Liver (tissue), 9 donors: Measurements from ENCODE around the gene ACTL7B. TPM values are rescaled to one million over a fixed set of nuclear protein-coding genes. Genes with fewer than 3 reads are reported as not detected.

ENCODE experiments used
- DNase-seq: peaks from one replicate; pipeline ENCODE4 v3.0.0-alpha.2; 2017; ENCODE audit warnings: low spot score
- H3K27ac ChIP-seq, 2 donors: one replicate each; pipeline ENCODE4 v1.7.0; 2013; ENCODE audit warnings: inconsistent platforms in 2 of 2, low read length in 2 of 2, control low read depth in 1 of 2, low read depth in 1 of 2, mild to moderate bottlenecking in 1 of 2
- H3K27me3 ChIP-seq, 4 donors: one replicate each; pipeline versions ENCODE4 v1.6.1 to v1.7.0; 2013; ENCODE audit warnings: low read length in 3 of 4, inconsistent platforms in 1 of 4, mild to moderate bottlenecking in 1 of 4, moderate library complexity in 1 of 4; ENCODE audit not compliant: control insufficient read depth in 4 of 4, insufficient read depth in 4 of 4
- H3K36me3 ChIP-seq, 4 donors: one replicate each; pipeline versions ENCODE4 v1.6.1 to v1.7.0; 2013; ENCODE audit warnings: low read length in 3 of 4, mild to moderate bottlenecking in 3 of 4, low read depth in 1 of 4, moderate library complexity in 1 of 4; ENCODE audit not compliant: control insufficient read depth in 4 of 4, insufficient read depth in 3 of 4
- H3K4me1 ChIP-seq, 4 donors: one replicate each; pipeline versions ENCODE4 v1.6.1 to v1.7.0; 2013; ENCODE audit warnings: low read length in 3 of 4, mild to moderate bottlenecking in 3 of 4, moderate library complexity in 1 of 4; ENCODE audit not compliant: control insufficient read depth in 4 of 4, insufficient read depth in 4 of 4
- H3K4me3 ChIP-seq, 3 donors: one replicate each; pipeline versions ENCODE4 v1.6.1 to v1.7.0; 2013; ENCODE audit warnings: low read length in 3 of 3, control low read depth in 1 of 3, low read depth in 1 of 3, mild to moderate bottlenecking in 1 of 3
- H3K9ac ChIP-seq, 2 donors: one replicate each; pipeline ENCODE4 v1.7.0; 2013; ENCODE audit warnings: low read length in 2 of 2, mild to moderate bottlenecking in 2 of 2, moderate library complexity in 2 of 2, control low read depth in 1 of 2, low read depth in 1 of 2
- H3K9me3 ChIP-seq, 4 donors: one replicate each; pipeline versions ENCODE4 v1.6.1 to v1.7.0; 2013; ENCODE audit warnings: low read length in 3 of 4; ENCODE audit not compliant: control insufficient read depth in 4 of 4
- EGR1 ChIP-seq, 2 donors: IDR thresholded peaks; 2 replicates each; pipeline ENCODE4 v1.6.1; 2016 to 2018; ENCODE audit warnings: antibody characterized with exemption in 2 of 2, low read depth in 2 of 2
- FOXA2 ChIP-seq: IDR thresholded peaks from 2 replicates; pipeline ENCODE4 v1.6.1; 2016; ENCODE audit warnings: antibody characterized with exemption
- GABPA ChIP-seq, 2 donors: IDR thresholded peaks in 1 of 2; conservative IDR thresholded peaks in 1 of 2; 2 replicates each; pipeline ENCODE4 v1.6.1; 2016; ENCODE audit warnings: antibody characterized with exemption in 2 of 2, mild to moderate bottlenecking in 1 of 2, moderate library complexity in 1 of 2
- HNF4A ChIP-seq, 2 donors: conservative IDR thresholded peaks; 2 replicates each; pipeline ENCODE4 v1.6.1; 2016; ENCODE audit warnings: antibody characterized with exemption in 2 of 2, mild to moderate bottlenecking in 2 of 2
- HNF4G ChIP-seq: IDR thresholded peaks from 2 replicates; pipeline ENCODE4 v1.6.1; 2016; ENCODE audit warnings: antibody characterized with exemption
- JUND ChIP-seq, 2 donors: IDR thresholded peaks; 2 replicates each; pipeline ENCODE4 v1.6.1; 2016; ENCODE audit warnings: antibody characterized with exemption in 2 of 2
- RAD21 ChIP-seq, 2 donors: IDR thresholded peaks; 2 replicates each; pipeline ENCODE4 v1.6.1; 2016; ENCODE audit warnings: antibody characterized with exemption in 2 of 2, mild to moderate bottlenecking in 2 of 2
- RXRA ChIP-seq, 2 donors: IDR thresholded peaks; 2 replicates each; pipeline ENCODE4 v1.6.1; 2017 to 2018; ENCODE audit warnings: antibody characterized with exemption in 2 of 2, mild to moderate bottlenecking in 1 of 2
- SP1 ChIP-seq: IDR thresholded peaks from 2 replicates; pipeline ENCODE4 v1.6.1; 2018; ENCODE audit warnings: antibody characterized with exemption, mild to moderate bottlenecking
- YY1 ChIP-seq: IDR thresholded peaks from 2 replicates; pipeline ENCODE4 v1.6.1; 2016; ENCODE audit warnings: antibody characterized with exemption, mild to moderate bottlenecking
- WGBS: extraction: QIAGEN DNeasy Blood & Tissue Kit; methylation state at CpG from one replicate; pipeline ENCODE4 v1.1.7; 2013; 5-methylcytosine and 5-hydroxymethylcytosine counted together
- polyA plus RNA-seq, 2 donors: library from polyadenylated mRNA; stranded (reverse) in 1 of 2; unstranded in 1 of 2; fragments of 200-250 nt in 1 of 2; fragments of >200 nt in 1 of 2; fragmentation: Nextera tagmentation in 1 of 2; extraction: Ambion mirVana in 1 of 2; gene quantifications; one replicate each; pipeline versions ENCODE4 v1.2.1 to v1.2.3, GENCODE V29; 2013 to 2015
- total RNA-seq, 2 donors: library from RNA; depleted of rRNA; stranded (reverse); fragments of >200 nt; gene quantifications; one replicate each; pipeline ENCODE4 v1.2.3, GENCODE V29; 2014
- TF ChIP-seq, protein P1 (sequence below): IDR thresholded peaks from 2 replicates; pipeline ENCODE4 v1.6.1; 2016; ENCODE audit warnings: antibody characterized with exemption
- TF ChIP-seq, protein P2 (sequence below): IDR thresholded peaks from 2 replicates; pipeline ENCODE4 v1.6.1; 2016; ENCODE audit warnings: antibody characterized with exemption
- TF ChIP-seq, protein P3 (sequence below): IDR thresholded peaks from 2 replicates; pipeline ENCODE4 v1.6.1; 2016; ENCODE audit warnings: antibody characterized with exemption
- TF ChIP-seq, protein P4 (sequence below): IDR thresholded peaks from 2 replicates; pipeline ENCODE4 v1.6.1; 2016; ENCODE audit warnings: antibody characterized with exemption, mild to moderate bottlenecking
- donor health status: healthy.
- donor health status: healthy.
- donor health status: healthy.
- donor health status: healthy.
- donor health status: healthy.

Gene ACTL7B
- total and polyA plus RNA-seq, 4 donors, result 0.09 TPM; not detected in 3

DNA sequence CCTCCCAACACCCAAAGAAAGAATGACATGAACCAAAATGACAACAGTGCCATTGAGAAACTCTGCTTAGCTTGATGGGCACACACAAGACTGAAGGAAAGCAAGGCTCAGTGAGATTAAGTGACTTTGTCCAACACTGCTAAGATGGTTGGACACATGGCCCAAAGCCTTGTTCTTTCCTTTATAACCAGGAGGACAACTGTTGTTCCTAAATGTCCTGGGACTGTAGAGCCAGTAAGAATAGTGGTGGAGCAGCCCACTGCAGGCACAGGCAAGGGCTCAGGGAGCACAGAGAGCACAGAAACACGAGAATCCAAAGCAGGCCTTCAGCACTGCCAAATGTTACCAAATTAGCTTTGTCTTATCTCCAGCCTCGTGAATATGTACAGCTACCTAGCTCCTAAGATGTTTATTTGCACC, 10.2 kb upstream of the ACTL7B start (continued):
- TF ChIP-seq, protein P1, sequence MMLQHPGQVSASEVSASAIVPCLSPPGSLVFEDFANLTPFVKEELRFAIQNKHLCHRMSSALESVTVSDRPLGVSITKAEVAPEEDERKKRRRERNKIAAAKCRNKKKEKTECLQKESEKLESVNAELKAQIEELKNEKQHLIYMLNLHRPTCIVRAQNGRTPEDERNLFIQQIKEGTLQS, result no peak
- no peak for TF ChIP-seq FOXA2
- TF ChIP-seq, protein P2, sequence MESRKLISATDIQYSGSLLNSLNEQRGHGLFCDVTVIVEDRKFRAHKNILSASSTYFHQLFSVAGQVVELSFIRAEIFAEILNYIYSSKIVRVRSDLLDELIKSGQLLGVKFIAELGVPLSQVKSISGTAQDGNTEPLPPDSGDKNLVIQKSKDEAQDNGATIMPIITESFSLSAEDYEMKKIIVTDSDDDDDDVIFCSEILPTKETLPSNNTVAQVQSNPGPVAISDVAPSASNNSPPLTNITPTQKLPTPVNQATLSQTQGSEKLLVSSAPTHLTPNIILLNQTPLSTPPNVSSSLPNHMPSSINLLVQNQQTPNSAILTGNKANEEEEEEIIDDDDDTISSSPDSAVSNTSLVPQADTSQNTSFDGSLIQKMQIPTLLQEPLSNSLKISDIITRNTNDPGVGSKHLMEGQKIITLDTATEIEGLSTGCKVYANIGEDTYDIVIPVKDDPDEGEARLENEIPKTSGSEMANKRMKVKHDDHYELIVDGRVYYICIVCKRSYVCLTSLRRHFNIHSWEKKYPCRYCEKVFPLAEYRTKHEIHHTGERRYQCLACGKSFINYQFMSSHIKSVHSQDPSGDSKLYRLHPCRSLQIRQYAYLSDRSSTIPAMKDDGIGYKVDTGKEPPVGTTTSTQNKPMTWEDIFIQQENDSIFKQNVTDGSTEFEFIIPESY, result no peak
- TF ChIP-seq RAD21 (IDR thresholded peaks at IDR 0.05), result no peak

DNA sequence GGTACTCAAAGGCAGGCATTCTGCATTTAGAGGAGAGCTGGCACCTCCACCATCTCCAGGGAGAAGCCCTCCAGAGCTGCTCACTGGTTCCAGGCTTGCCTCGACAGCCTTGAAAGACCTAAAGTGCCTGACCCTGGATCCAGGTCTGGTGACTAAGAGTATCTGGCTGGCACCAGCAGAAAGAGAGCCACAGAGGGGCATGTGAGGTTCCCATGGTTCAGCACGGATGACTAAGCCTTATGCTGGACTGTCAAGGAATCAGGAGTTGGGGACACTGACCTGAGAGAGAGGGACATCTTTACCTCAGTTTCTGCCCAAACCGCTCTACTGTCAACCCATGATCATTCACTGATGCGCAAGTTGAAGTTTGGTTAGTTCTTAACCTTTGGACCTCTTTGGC, 9.3 kb upstream of the ACTL7B start:
- Histone ChIP-seq H3K27me3 (no peaks in the 10 kb centered on the region), H3K9me3 (no peaks in the 10 kb centered on the region), H3K36me3 (peaks cover 0 to 2% (median 0%) of the 10 kb centered on the region in 4 donors), H3K9ac (no peak overlapping the region), H3K27ac (no peak overlapping the region), H3K4me1 (peaks cover 4 to 19% (median 11%) of the 10 kb centered on the region in 4 donors), H3K4me3 (no peak overlapping the region)
- TF ChIP-seq FOXA2 (no peak), SP1 (no peak), RXRA (IDR thresholded peaks at IDR 0.05) (no peak), HNF4A (conservative IDR thresholded peaks at IDR 0.05) (no peak), HNF4G (no peak), YY1 (no peak), EGR1 (IDR thresholded peaks at IDR 0.05; ENCODE audit: low read depth in 2 of 2) (no peak), GABPA (IDR thresholded peaks at IDR 0.05 in 1 of 2, conservative IDR thresholded peaks at IDR 0.05 in 1 of 2) (no peak), JUND (IDR thresholded peaks at IDR 0.05) (no peak)
- TF ChIP-seq, protein P1, result no peak
- TF ChIP-seq, protein P3, sequence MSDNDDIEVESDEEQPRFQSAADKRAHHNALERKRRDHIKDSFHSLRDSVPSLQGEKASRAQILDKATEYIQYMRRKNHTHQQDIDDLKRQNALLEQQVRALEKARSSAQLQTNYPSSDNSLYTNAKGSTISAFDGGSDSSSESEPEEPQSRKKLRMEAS, result no peak
- TF ChIP-seq, protein P2, result no peak
- TF ChIP-seq, protein P4, sequence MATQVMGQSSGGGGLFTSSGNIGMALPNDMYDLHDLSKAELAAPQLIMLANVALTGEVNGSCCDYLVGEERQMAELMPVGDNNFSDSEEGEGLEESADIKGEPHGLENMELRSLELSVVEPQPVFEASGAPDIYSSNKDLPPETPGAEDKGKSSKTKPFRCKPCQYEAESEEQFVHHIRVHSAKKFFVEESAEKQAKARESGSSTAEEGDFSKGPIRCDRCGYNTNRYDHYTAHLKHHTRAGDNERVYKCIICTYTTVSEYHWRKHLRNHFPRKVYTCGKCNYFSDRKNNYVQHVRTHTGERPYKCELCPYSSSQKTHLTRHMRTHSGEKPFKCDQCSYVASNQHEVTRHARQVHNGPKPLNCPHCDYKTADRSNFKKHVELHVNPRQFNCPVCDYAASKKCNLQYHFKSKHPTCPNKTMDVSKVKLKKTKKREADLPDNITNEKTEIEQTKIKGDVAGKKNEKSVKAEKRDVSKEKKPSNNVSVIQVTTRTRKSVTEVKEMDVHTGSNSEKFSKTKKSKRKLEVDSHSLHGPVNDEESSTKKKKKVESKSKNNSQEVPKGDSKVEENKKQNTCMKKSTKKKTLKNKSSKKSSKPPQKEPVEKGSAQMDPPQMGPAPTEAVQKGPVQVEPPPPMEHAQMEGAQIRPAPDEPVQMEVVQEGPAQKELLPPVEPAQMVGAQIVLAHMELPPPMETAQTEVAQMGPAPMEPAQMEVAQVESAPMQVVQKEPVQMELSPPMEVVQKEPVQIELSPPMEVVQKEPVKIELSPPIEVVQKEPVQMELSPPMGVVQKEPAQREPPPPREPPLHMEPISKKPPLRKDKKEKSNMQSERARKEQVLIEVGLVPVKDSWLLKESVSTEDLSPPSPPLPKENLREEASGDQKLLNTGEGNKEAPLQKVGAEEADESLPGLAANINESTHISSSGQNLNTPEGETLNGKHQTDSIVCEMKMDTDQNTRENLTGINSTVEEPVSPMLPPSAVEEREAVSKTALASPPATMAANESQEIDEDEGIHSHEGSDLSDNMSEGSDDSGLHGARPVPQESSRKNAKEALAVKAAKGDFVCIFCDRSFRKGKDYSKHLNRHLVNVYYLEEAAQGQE, result no peak
- DNase-seq, result no peak
- WGBS, result 86% methylated on average over 4 of the region's 4 CpGs
